Stimulated activated CD4-positive, alpha-beta T cell treated with anti-CD3 and anti-CD28 coated beads, Interleukin-1b, Interleukin-23, amount 100 ng/mL, for 48 hours (primary cell): ENCODE results near the gene GIT1.
A peak's percentile ranks its signal among the peaks of the same experiment; 100 is the strongest.

ENCODE experiments used
- DNase-seq: peaks from one replicate; pipeline ENCODE4 v3.0.0-alpha.2; 2020

The GIT1 gene, protein sequence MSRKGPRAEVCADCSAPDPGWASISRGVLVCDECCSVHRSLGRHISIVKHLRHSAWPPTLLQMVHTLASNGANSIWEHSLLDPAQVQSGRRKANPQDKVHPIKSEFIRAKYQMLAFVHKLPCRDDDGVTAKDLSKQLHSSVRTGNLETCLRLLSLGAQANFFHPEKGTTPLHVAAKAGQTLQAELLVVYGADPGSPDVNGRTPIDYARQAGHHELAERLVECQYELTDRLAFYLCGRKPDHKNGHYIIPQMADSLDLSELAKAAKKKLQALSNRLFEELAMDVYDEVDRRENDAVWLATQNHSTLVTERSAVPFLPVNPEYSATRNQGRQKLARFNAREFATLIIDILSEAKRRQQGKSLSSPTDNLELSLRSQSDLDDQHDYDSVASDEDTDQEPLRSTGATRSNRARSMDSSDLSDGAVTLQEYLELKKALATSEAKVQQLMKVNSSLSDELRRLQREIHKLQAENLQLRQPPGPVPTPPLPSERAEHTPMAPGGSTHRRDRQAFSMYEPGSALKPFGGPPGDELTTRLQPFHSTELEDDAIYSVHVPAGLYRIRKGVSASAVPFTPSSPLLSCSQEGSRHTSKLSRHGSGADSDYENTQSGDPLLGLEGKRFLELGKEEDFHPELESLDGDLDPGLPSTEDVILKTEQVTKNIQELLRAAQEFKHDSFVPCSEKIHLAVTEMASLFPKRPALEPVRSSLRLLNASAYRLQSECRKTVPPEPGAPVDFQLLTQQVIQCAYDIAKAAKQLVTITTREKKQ

GRCh38 chr17:29589524-29590410 is at the start of gene GIT1:
Gene GIT1 (minus strand): TSS chr17:29589648. CDS start chr17:29589378, 270 bp downstream.
- DNase-seq: peak; percentile 83

GRCh38 chr17:29633886-29634285 is 44.4 kb upstream of the GIT1 start:
- DNase-seq: no peak

DNA sequence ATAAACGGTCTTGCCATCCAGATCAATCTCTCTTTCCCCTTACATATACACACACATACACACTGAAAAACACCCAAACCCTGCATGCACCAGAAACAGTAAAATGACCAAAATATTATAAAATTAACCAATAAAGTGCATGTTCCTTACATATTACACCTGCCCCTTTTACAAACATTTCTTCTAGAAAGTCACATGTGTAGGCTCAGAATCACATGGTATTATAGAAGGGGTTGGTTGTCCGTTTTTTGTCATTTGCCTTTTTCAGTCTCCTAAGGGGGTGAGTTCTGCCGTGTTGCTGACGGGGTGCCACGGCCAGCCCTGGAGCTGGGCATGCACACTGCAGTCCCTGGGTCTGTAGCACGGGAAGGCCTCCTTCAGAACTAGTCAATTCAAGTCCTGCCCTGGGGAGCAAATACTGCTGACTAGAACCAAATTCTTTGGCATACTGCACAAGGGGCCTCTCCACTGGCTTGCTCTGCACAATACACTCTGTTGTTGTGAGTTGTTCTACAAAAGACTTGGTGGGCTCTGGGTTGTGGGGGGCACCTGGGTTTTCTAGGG is 41.3 kb upstream of the GIT1 start:
- DNase-seq: no peak

- DNase-seq: no peak
Measured at GRCh38 chr17:29629839-29630238, 40.4 kb upstream of the GIT1 start.

GRCh38 chr17:29628644-29629043 is 39.2 kb upstream of the GIT1 start:
- DNase-seq: no peak

- no peak for DNase-seq
Measured at GRCh38 chr17:29627951-29628350, 38.5 kb upstream of the GIT1 start.

DNA sequence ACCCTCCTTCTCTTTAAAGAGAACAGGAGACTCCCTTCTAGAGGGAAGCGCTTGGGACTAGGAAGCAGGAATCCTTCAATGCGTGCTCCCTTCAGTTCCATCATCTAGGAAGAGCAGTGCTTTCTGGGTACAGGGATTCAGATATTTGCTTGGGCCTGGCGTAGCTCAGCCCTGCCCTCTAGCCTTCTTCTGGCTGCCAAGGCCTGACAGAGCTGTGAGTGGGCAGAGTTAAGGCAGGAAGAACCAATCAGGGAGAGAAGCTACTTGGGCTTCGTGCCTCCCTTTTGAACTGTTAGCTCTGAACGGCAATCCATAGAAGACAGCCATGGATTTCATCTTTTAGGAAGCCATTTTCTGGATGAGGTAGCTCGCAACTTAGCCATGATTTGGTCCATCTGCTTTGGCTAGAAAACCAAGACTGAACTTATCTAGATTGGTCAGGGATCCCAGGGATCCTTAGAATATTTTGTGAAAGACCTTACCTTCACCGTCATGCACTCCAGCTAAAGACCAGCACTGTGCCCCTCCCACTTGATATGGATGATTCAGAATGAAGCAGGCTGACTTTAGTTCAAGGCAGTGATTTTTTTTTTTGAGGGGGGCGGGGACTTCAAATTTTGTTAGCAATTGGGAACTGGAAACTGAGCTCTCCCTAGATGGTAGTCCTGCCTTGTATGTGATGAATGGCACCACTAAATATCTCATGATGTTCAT is 35.7 kb upstream of the GIT1 start:
- DNase-seq: no peak

DNA sequence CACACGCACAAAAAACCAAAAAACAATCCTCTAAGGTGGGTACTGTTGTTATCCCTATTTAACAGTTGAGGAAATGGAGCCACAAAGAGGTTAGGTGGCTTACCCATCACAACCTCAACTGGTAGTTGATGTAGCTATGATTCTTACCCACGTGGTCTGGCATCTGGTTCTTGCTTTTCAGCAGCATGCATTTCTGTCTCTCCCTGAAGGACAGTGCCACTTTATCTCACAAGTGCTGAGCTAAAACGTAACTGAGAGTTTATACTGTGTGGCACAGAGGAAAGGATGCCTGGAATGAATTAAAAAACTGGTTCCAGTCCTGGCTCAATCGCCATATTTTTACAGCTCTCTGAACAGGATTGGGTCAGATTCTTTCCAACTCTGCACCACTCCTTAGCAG is 35.1 kb upstream of the GIT1 start:
- peak; percentile 28 for DNase-seq

- DNase-seq: no peak
Measured at GRCh38 chr17:29623283-29623647, 33.8 kb upstream of the GIT1 start.

GRCh38 chr17:29622337-29623282 is 33.2 kb upstream of the GIT1 start, which contains the start of gene CORO6:
Gene CORO6 (minus strand): TSS chr17:29622912. CDS start chr17:29621421, 1,491 bp downstream.
- DNase-seq: peak; percentile 61

- no peak for DNase-seq
Measured at GRCh38 chr17:29621751-29622194, 32.3 kb upstream of the GIT1 start.

DNA sequence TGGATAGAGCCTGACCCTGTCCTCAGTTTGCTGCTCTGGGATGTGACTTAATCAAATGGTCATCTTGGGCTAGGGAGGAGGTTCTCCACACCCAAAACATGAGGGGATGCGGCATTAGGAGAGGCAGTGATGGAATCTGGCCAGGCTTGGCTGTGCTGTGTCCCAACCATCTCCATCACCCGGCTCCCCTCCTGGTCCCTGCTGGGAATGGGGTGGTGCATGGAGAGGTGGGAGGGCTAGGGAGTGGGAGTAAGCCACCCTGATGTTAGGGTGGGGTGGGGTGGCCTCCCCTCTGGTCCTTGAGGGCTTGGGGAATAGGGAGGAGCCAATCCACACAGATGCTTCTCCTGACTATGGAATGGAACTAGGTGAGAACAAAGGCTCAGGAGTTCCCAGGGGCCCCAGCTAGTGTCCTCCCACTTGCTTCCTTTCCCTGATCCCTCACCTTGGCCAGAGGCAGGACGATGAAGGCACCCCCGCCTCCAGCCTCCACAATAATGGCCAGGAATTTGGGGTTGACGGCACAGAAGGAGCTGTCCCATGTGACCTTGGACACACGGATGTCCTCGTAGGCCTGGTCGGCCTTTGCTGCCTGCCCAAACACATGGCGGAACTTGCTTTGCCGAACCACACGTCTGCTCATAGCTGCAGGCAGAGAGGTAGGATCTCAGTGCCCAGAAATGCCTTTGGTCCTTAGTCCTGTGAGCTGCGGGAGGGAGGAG is 31.5 kb upstream of the GIT1 start:
- no peak for DNase-seq

DNA sequence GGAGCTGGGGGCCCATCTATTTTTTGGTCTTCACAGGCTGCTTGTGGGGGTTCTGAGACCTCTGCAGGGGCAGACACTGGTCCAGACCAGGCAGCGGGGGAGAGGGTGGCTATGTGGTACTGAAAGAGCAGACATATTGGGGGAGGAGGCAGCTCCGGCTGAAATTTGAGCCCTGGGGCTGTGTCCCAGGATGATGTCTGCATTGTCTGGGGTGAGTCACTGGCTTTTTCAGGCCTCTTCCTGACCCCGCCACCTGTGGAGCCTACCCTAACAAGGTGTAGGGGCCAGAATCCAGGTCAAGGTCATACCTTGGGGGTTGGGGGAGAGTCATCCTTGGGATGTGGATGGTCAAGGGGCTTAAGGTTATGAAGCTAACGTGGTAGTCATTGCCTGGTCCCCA is 30.8 kb upstream of the GIT1 start:
- DNase-seq: no peak

- peak; percentile 27 for DNase-seq
Measured at GRCh38 chr17:29619251-29619650, 29.8 kb upstream of the GIT1 start.

DNA sequence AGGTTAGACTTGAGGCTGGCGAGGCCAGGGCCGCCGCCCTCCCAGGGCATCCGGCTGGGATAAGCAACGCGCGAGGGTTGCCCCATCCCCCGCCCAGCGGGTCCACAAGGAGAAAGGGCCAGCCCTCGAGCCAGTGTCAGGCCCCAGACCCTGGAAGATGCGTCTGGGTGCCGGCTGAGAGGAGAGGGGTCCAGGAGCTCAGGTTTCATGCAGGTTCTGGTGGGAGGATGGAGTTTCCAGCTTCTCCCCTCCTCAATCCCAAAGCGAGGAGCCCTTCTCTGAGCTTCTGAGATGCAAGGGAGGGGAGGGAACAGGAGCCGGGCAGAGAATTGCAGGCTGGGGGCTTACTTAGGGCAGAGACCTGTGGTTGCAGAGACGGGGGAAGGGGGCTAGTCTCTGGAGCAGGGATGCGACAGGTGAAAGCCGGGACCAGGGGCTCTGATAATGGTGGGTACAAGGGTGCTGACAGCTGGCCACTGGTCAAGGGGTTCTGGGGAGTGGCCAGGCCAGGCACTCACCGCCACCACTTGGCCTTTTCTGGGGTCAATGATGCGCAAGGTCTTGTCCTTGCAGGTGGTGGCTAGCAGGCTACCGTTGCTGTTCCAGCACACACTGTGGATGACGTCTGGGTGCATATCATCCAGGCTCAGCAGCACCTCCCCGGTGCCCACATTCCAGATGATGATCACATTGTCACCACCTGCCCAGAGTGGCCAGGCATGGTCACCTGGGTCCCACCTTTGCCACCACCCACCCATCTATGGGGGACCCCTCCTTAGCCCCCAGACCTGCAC is 29.0 kb upstream of the GIT1 start:
- no peak for DNase-seq

DNA sequence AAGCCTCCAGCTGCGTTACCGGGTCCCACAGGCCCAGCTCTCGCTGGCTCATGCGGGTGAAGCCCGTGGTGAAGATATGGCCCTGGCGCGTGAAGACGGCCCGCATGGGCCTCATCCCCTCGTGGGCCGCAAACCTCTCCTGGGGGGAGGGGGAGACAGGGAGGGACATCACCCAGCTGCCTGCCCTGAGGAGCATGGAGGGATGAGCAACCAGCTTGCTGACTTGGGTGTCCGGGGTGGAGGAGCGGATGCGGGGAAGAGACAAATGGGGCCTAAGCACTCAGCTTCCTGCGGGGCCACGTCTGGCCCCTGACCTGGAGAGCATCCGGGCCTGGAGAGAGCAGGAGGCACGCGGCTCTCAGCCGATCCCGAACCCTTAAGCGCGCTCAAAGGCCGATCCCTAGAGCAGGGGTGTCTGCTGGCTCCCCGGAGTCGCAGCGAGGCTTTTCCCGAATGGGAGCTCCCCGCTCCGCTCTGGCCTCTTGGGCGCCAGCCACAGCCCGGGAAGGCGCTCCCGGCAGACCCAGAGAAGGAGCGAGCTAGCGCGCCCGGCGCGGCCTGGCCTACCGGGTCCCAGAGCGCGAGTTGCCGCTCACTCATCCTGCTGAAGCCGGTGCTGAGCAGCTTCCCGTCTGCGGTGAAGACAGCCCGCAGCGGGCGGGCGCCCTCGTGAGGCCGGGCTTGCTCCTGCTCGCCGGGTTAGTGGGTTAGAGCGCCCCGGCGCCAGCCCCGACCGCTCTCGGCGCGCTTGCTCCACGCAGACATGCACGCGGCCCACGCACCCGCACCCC is 28.2 kb upstream of the GIT1 start:
- DNase-seq: peak; percentile 89

DNA sequence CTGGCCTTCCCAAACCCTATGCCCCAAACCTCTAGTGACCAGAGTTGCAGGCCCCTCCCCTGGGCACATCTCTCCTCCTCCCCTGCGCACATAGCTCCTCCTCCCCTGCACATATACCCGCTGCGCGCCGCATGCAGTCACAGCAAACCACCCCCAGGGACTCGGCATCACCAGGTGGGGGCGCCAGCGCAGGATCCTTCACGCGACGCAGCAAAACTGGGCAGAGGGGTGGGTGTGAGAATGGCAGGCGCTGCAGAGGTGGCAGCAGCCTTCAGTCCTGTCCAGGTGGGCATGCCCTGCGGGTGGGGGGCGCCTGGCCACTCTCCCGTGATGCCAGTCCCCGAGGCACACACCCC is 27.7 kb upstream of the GIT1 start:
- DNase-seq: peak; percentile 95

- DNase-seq: no peak
Measured at GRCh38 chr17:29616300-29617048, 27.0 kb upstream of the GIT1 start.
